ENCODE results near the gene OTOF. TPM values are rescaled to one million over a fixed set of nuclear protein-coding genes. Genes with fewer than 3 reads are reported as not detected.

OTOF gene
- polyA plus RNA-seq, 2 of the 4 experiments (the other 2 are of a cell fraction) = 0.05 to 0.22 TPM

GRCh38 chr2:26435106-26435505 lies 42.8 kb downstream of the OTOF start:
- no peak for DNase-seq (ENCODE audit: low read depth in 1 of 2, low spot score in 1 of 2)

DNA sequence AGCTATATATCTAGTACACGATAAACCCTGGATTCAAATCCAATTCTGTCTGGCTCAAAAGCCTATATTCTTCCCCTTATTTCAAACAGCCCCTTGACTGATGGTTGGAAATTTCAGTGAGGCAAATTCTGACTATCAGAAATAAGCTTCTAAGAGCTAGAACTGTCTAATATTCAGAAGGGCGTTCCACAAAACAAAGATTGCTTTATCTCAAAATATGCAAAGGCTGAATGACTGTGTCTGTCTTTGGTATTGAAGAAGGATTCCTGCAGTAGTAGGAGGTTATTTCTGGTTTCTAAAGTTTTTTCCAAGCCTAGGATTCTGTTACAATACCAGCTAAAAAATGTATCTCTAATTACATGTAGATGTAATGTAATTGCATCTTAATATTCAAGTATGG lies 45.1 kb downstream of the OTOF start:
- no peaks in the 10 kb centered on the region for H3K4me1 ChIP-seq
- TF ChIP-seq ZNF302 (CRISPR knock-in tag; IDR thresholded peaks at IDR 0.05) = no peak
- TF ChIP-seq EHMT2 (IDR thresholded peaks at IDR 0.05; ENCODE audit: low read depth) = no peak
- TF ChIP-seq FOSL2 (IDR thresholded peaks at IDR 0.05) = no peak
- TF ChIP-seq FOSL2 (CRISPR knock-in tag; IDR thresholded peaks at IDR 0.05) = no peak
- no peak for TF ChIP-seq JUN (IDR thresholded peaks at IDR 0.05)
- TF ChIP-seq TP53 (CRISPR knock-in tag; IDR thresholded peaks at IDR 0.05) = no peak
- TF ChIP-seq MYC (IDR thresholded peaks at IDR 0.05; ENCODE audit: borderline replicate concordance, low read length) = no peak
- TF ChIP-seq HEYL (CRISPR knock-in tag; IDR thresholded peaks at IDR 0.05) = no peak
- no peak for TF ChIP-seq RFX5 (IDR thresholded peaks at IDR 0.05)
- no peak for TF ChIP-seq HDAC2 (IDR thresholded peaks at IDR 0.05)
- TF ChIP-seq ZC3H11A (IDR thresholded peaks at IDR 0.05) = no peak
- TF ChIP-seq RAD21 (conservative IDR thresholded peaks at IDR 0.05 in 1 of 2, IDR thresholded peaks at IDR 0.05 in 1 of 2) = no peak
- no peak for TF ChIP-seq RARB (CRISPR knock-in tag; IDR thresholded peaks at IDR 0.05)
- TF ChIP-seq HOXB13 (CRISPR knock-in tag; IDR thresholded peaks at IDR 0.05; ENCODE audit: low read depth) = no peak
- FAIRE-seq = no peak
- no peak overlapping the region for H3K4me2 ChIP-seq
- ChIA-PET CTCF (interaction anchor here (1.0 to 3.6 kb wide), 4 partner anchors 10 to 144 kb away, joined by 3 to 17 read pairs (median 4); no protein-coding TSS in a partner anchor), POLR2A (no interaction called here)
- 42% methylated on average over 2 of the region's 2 CpGs for WGBS (ENCODE audit: missing lambda C conversion rate)
- DNase-seq (ENCODE audit: low read depth in 1 of 2, low spot score in 1 of 2) = no peak
- no peak for ATAC-seq
- no peaks in the 10 kb centered on the region for H3K9me3 ChIP-seq
- no peak overlapping the region for H3K4me3 ChIP-seq
- no peak overlapping the region for H3K27ac ChIP-seq

More at GRCh38 chr2:26435106-26435505, 42.8 kb downstream of the OTOF start:
- ATAC-seq (no peak), FAIRE-seq (no peak)
- Histone ChIP-seq H3K4me3 (no peak overlapping the region), H3K9me3 (no peaks in the 10 kb centered on the region), H3K4me2 (no peak overlapping the region), H3K4me1 (no peaks in the 10 kb centered on the region), H3K27ac (no peak overlapping the region)
- POLR2A ChIA-PET = no interaction called here
- CTCF ChIA-PET = interaction anchor here (0.6 to 1.0 kb wide), 4 partner anchors 16 to 311 kb away, joined by 3 to 4 read pairs (median 3); no protein-coding TSS in a partner anchor
- 71% methylated on average over 2 of the region's 2 CpGs for WGBS (ENCODE audit: missing lambda C conversion rate)
- TF ChIP-seq, protein P1, sequence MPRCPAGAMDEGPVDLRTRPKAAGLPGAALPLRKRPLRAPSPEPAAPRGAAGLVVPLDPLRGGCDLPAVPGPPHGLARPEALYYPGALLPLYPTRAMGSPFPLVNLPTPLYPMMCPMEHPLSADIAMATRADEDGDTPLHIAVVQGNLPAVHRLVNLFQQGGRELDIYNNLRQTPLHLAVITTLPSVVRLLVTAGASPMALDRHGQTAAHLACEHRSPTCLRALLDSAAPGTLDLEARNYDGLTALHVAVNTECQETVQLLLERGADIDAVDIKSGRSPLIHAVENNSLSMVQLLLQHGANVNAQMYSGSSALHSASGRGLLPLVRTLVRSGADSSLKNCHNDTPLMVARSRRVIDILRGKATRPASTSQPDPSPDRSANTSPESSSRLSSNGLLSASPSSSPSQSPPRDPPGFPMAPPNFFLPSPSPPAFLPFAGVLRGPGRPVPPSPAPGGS (IDR thresholded peaks at IDR 0.05) = no peak
- no peak for TF ChIP-seq FOSL2 (IDR thresholded peaks at IDR 0.05)
- TF ChIP-seq FOSL2 (CRISPR knock-in tag; IDR thresholded peaks at IDR 0.05) = peak; percentile 58

GRCh38 chr2:26432363-26432762 lies 45.6 kb downstream of the OTOF start:
- TF ChIP-seq, protein P2, sequence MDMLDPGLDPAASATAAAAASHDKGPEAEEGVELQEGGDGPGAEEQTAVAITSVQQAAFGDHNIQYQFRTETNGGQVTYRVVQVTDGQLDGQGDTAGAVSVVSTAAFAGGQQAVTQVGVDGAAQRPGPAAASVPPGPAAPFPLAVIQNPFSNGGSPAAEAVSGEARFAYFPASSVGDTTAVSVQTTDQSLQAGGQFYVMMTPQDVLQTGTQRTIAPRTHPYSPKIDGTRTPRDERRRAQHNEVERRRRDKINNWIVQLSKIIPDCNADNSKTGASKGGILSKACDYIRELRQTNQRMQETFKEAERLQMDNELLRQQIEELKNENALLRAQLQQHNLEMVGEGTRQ (IDR thresholded peaks at IDR 0.05) = no peak
- TF ChIP-seq ESRRA (IDR thresholded peaks at IDR 0.05; ENCODE audit: borderline replicate concordance, low read length) = no peak
- no peak for TF ChIP-seq GATA3 (IDR thresholded peaks at IDR 0.05; ENCODE audit: borderline replicate concordance)
- no peak for TF ChIP-seq SMC3 (IDR thresholded peaks at IDR 0.05)
- TF ChIP-seq HOXB5 (CRISPR knock-in tag; IDR thresholded peaks at IDR 0.05) = no peak
- Histone ChIP-seq H3K4me3 (no peak overlapping the region), H3K4me2 (no peak overlapping the region), H3K4me1 (no peaks in the 10 kb centered on the region), H3K27ac (no peak overlapping the region), H3K9me3 (no peaks in the 10 kb centered on the region)
- POLR2A ChIA-PET = no interaction called here
- FAIRE-seq (no peak), DNase-seq (ENCODE audit: low read depth in 1 of 2, low spot score in 1 of 2) (no peak), ATAC-seq (no peak)
- CTCF ChIA-PET = interaction anchor here (0.8 to 3.6 kb wide), 7 partner anchors 10 to 734 kb away, joined by 3 to 17 read pairs (median 3); no protein-coding TSS in a partner anchor

- 71% methylated on average over 7 of the region's 7 CpGs for WGBS (ENCODE audit: missing lambda C conversion rate)
- TF ChIP-seq ZNF302 (CRISPR knock-in tag; IDR thresholded peaks at IDR 0.05) (no peak), HOXB13 (CRISPR knock-in tag; IDR thresholded peaks at IDR 0.05; ENCODE audit: low read depth) (no peak), CHD4 (IDR thresholded peaks at IDR 0.05; ENCODE audit: borderline replicate concordance) (no peak), CEBPB (IDR thresholded peaks at IDR 0.05) (no peak), ESRRA (IDR thresholded peaks at IDR 0.05; ENCODE audit: borderline replicate concordance, low read length) (no peak), ZC3H11A (IDR thresholded peaks at IDR 0.05) (no peak), HMGXB4 (CRISPR knock-in tag; IDR thresholded peaks at IDR 0.05; ENCODE audit: borderline replicate concordance) (no peak), KDM1A (IDR thresholded peaks at IDR 0.05; ENCODE audit: low read depth) (no peak), ZSCAN20 (CRISPR knock-in tag; IDR thresholded peaks at IDR 0.05) (no peak), JUNB (IDR thresholded peaks at IDR 0.05) (no peak), SREBF2 (IDR thresholded peaks at IDR 0.05) (no peak)
- TF ChIP-seq, protein P3, sequence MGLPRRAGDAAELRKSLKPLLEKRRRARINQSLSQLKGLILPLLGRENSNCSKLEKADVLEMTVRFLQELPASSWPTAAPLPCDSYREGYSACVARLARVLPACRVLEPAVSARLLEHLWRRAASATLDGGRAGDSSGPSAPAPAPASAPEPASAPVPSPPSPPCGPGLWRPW (IDR thresholded peaks at IDR 0.05) = no peak
Observed at GRCh38 chr2:26430826-26431225, 47.1 kb downstream of the OTOF start.

More at GRCh38 chr2:26430826-26431225, 47.1 kb downstream of the OTOF start:
- Histone ChIP-seq H3K4me1 (no peaks in the 10 kb centered on the region), H3K9me3 (no peaks in the 10 kb centered on the region), H3K27ac (no peak overlapping the region), H3K4me3 (no peak overlapping the region), H3K4me2 (no peak overlapping the region)
- ChIA-PET CTCF (interaction anchor here (0.6 to 3.6 kb wide), 8 partner anchors 8 to 284 kb away, joined by 3 to 17 read pairs (median 4); no protein-coding TSS in a partner anchor), POLR2A (no interaction called here)
- DNase-seq (ENCODE audit: low read depth in 1 of 2, low spot score in 1 of 2) (no peak), ATAC-seq (no peak), FAIRE-seq (no peak)

All from A549 (cell line).